D341Med (cell line): ENCODE data around the gene DCX.
"Not testable (repeated sequence)": the region's sequence is repeated elsewhere in the genome, so short reads cannot be mapped to it uniquely, and the experiment has no call there.

ENCODE experiments used
- DNase-seq: peaks from one replicate; pipeline ENCODE4 v3.0.0; 2012; ENCODE audit warnings: low spot score

DCX gene

DNA sequence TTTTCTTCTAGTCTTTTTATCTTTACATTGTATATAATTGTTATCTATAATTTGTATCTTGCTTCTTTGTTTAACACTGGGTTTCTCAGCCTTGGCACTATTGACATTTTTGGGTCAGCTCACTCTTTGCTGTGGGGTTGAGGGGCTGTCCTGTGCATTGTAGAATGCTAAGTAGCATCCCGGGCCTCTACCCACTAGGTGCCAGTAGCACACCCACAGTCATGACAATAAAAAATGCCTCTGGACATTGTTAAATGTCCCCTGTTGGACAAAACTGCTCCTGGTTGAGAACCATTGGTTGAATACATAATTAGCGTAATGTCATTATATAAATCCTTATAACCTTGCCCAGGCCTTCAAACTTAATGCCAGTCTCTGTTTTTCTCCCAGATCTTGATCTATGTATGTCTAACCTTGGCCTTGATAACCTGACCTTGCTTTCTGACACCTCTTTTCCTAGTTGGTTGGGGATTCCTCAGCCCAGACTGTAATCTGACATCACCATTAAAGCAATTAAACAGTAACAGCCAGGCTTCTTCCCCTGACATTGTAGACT lies 46.1 kb downstream of the DCX start:
- no peak for DNase-seq

DNA sequence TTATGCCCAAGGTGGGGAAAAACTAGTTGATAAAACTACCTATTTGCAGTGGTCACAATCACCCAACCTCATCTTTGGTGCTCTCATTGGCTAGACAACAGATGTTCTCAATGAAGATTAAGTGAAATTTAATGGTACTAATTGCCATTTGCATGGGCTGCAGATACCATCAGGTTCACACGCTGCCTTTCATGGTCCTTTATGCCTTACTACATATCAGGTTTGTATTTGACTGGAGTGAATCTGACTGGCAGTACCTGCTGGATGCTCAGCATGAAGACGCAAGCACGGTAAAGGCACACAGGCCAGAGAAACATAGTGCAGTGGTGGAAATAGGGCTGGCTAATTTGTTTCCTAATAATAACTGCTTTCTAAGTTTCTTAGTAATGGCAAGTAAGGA lies 48.3 kb downstream of the DCX start:
- no peak for DNase-seq

- no peak for DNase-seq
These were observed 50.2 kb downstream of the DCX start for GRCh38 chrX:111361751-111362150.

DNA sequence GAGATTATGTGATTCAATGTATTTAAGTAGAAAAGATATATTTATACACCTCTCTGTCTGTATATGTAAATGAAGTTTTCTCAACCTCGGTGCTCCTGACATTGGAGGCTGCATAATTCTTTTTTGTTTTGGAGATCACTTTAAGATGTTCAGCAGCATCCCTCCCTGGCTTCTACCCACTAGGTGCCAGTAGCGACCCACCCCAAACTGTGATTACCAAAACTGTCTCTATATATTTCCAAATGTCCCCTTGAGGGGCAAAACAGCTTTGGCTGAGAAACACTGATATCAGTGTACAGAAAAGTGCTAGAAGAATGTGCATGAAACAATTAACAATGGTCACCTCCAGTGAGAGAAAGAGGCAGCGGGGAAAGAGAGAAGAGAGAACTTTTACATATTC lies 51.2 kb downstream of the DCX start:
- no peak for DNase-seq

GRCh38 chrX:111355523-111356115 lies 56.4 kb downstream of the DCX start:
- DNase-seq: no peak

- DNase-seq: no peak
These were observed 57.5 kb downstream of the DCX start for GRCh38 chrX:111354496-111354895.

DNA sequence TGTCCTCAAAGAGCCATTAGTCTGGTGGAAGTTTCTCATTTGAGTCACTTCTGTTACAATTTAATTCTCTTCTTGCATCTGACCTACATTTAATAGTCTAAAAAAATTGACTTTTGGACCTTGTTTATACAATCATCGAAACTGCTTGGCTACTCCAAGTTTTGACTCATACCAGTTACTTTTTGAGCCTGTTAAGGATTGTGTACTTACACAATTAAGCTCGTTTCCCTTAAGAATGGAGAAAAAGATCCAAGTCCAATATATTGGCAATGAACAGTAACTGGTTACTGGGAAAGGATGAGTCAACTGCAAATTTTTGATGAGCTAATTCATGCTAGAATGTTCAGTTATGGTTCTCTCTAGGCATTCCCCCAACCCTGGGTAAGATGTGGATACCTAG lies 58.2 kb downstream of the DCX start:
- no peak for DNase-seq

- DNase-seq: no peak
These were observed 59.6 kb downstream of the DCX start for GRCh38 chrX:111352424-111352823.

- DNase-seq: no peak
These were observed 62.1 kb downstream of the DCX start for GRCh38 chrX:111349934-111350333.

GRCh38 chrX:111349101-111349500 lies 62.9 kb downstream of the DCX start:
- DNase-seq: no peak

DNA sequence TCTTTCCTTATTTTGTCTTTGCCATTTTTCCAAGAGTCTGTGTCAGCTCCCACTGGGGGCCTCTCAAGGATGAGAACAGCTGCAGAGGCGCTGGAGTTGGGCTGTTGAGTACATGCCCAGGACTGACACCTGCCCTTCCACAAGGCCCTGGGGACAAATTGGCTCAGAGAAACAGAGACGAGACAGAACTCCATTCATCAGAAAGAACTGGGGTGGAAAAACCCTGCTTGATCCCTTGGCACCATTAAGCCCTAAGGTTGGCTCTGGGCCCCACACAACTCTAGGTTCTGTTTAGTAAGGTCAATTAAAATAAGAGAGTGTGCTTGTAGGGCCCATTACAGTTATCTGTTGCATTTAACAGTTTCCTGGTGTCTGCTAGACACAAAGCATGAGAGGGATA lies 63.6 kb downstream of the DCX start:
- no peak for DNase-seq

DNA sequence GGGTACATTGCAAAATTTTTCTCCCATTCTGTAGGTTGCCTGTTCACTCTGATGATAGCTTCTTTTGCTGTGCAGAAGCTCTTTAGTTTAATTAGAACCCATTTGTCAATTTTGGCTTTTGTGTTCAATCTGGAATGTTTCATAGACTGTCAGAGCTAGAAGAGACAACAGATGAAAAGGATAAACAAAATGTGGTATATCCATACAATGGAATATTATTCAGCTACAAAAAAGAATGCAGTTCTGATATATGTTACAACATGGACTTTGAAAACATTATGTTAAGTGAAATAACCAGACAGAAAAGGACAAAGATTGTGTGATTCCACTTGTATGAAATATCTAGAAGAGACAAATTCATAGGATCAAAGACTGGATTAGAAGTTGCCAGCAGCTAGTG lies 65.8 kb downstream of the DCX start:
- not testable (repeated sequence) for DNase-seq

- no peak for DNase-seq
These were observed 71.9 kb downstream of the DCX start for GRCh38 chrX:111340054-111340453.

DNA sequence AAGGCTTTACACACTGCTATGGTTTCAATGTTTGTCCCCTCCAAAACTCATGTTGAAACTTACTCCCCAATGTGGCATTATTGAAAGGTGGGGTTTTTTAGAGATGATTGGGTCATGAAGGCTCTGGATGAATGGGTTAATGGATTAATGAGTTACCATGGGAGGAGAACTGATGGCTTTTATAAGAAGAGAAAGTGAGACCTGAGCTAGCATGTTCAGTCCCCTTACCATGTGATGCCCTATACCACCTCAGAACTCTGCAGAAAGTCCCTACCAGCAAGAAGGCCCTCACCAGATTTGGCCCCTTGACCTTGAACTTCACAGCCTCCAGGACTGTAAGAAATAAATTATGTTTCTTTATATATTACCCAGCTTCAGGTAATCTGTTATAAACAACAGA lies 72.8 kb downstream of the DCX start:
- no peak for DNase-seq

- DNase-seq: no peak
These were observed 73.8 kb downstream of the DCX start for GRCh38 chrX:111338095-111338698.

DNA sequence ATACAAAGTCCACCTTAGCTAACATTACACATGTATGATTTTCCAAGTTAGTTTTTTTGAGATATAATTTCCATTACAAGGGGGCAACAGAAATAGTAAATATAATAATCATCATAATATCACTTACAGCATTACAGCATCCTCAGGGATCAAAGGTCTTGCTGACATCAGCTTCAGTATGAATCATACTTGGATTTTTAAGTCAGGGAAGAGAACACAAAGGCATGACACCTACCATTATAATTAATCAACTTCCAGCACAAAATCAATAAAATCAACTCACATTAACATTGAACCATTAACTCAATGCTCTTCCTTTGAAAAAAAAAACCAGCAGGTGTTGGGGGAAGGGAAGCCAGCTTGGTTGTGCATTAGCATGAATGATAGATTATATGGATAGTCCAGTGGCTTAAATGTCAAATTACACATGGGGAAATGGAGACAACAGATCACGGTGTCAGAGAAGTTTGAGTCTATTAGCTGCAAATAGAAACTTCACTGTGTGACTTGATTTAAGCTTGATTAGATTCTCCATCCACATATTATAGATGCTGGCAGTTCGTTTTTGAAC lies 74.8 kb downstream of the DCX start:
- DNase-seq: no peak

DNA sequence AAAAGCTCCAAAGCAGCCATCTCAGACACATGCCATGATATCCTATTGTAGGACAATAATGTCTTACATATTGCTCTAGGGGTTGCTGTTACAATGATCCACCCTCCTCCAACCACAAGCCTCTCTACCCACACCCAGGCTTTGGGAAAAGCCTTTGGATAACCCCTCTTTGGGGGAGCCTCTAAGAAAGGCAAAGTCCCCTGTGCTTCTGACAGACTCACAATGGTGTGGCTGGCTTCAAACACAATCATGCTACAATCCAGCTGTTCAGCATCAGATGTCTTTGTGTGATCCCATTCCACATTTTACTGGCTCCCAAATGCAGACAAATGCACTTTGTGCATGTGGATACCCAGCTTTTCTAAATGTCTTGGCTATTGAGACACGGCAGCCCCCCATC lies 75.9 kb downstream of the DCX start:
- no peak for DNase-seq

DNA sequence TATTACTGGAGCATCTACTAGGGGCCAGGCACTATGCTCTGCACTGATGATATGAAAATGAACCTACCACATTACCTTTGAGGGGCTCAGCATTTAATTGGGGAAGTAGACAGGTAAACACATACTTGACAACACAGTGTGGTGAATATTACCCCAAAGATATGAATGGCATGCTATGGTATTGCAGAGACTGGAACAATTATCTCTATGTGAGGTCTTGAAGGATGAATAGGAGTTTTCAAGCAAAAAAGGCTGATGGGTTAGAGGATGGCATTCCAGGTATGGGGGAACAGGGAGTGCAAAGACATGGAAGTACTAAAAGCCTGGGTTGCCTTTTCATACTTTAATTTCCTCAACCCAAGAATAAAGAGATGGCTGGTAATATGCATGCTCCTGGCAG lies 82.6 kb downstream of the DCX start:
- no peak for DNase-seq

DNA sequence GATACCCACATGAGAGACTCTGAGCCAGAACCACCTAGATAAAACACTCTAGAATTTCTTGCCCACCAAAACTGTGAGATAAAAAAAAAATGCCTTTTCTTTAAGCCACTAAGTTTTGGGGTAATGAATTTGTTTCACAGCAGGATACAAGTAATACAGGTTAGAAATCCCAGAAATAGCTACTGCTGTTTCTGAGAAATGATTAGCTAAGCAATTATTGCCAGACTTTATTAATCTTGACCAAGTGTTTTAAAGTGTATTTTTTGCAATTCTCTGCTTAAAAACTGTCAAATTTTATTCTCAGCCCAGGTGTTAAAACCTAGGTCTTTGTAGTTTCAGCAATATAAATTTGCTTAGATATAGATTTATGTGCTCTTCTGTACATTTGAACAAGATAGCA lies 83.1 kb downstream of the DCX start:
- DNase-seq: no peak

GRCh38 chrX:111322231-111322855 lies 89.6 kb downstream of the DCX start:
- no peak for DNase-seq

GRCh38 chrX:111319451-111319850 lies 92.5 kb downstream of the DCX start:
- no peak for DNase-seq

- DNase-seq: no peak
These were observed 93.1 kb downstream of the DCX start for GRCh38 chrX:111318901-111319300.

GRCh38 chrX:111309083-111309482 lies 102.9 kb downstream of the DCX start:
- DNase-seq: no peak
